GM23338 (cell line): Measurements from ENCODE around the gene C2orf42. TPM values are rescaled to one million over a fixed set of nuclear protein-coding genes. Genes with fewer than 3 reads are reported as not detected.
"Not testable (repeated sequence)": the region's sequence is repeated elsewhere in the genome, so short reads cannot be mapped to it uniquely, and the experiment has no call there.

Experiments
- ATAC-seq: fragments of 200-7000 bp; cut with Tn5 transposase; 3 replicates; pipeline ENCODE4 v1.9.1; 2020
- DNase-seq: peaks from one replicate; pipeline ENCODE4 v3.0.0-alpha.2; 2015; ENCODE audit warnings: low spot score
- H2AFZ ChIP-seq: fragments of 200-600 bp; sonication (generic); 2 replicates; pipeline ENCODE4 v1.8.0; 2016; ENCODE audit warnings: antibody characterized with exemption, mild to moderate bottlenecking, moderate library complexity
- H3F3A ChIP-seq: fragments of 200-600 bp; sonication (generic); replicated peaks from 2 replicates; pipeline ENCODE4 v1.8.0; 2017; ENCODE audit warnings: antibody characterized with exemption, mixed run types, low read depth
- H3K27ac ChIP-seq: fragments of 200-600 bp; sonication (generic); 2 replicates; pipeline ENCODE4 v1.6.1; 2016; ENCODE audit warnings: low read depth
- H3K27me3 ChIP-seq: fragments of 200-600 bp; sonication (generic); 2 replicates; pipeline ENCODE4 v1.8.0; 2016; ENCODE audit warnings: mild to moderate bottlenecking, mixed run types, moderate library complexity; ENCODE audit not compliant: insufficient read depth
- H3K36me3 ChIP-seq: fragments of 200-600 bp; sonication (generic); 2 replicates; pipeline ENCODE4 v1.8.0; 2016; ENCODE audit warnings: mild to moderate bottlenecking; ENCODE audit not compliant: insufficient read depth
- H3K4me1 ChIP-seq: fragments of 200-600 bp; sonication (generic); 2 replicates; pipeline ENCODE4 v1.8.0; 2016; ENCODE audit warnings: mild to moderate bottlenecking, moderate library complexity; ENCODE audit not compliant: insufficient read depth
- H3K4me2 ChIP-seq: fragments of 200-600 bp; sonication (generic); 2 replicates; pipeline ENCODE4 v1.7.1; 2017; ENCODE audit warnings: mixed run types
- H3K4me3 ChIP-seq: fragments of 200-600 bp; sonication (generic); 2 replicates; pipeline ENCODE4 v1.6.1; 2016; ENCODE audit warnings: mixed run types
- H3K79me2 ChIP-seq: fragments of 200-600 bp; sonication (generic); replicated peaks from 2 replicates; pipeline ENCODE4 v1.8.0; 2017; ENCODE audit warnings: mild to moderate bottlenecking; ENCODE audit not compliant: insufficient read depth
- H3K9me2 ChIP-seq: fragments of 200-600 bp; sonication (generic); 2 replicates; pipeline ENCODE4 v1.8.0; 2017; ENCODE audit not compliant: insufficient read depth
- H4K20me1 ChIP-seq: fragments of 200-600 bp; sonication (generic); replicated peaks from 2 replicates; pipeline ENCODE4 v1.8.0; 2017; ENCODE audit warnings: mild to moderate bottlenecking; ENCODE audit not compliant: insufficient read depth
- H3K27ac Mint-ChIP-seq: 2 replicates; pipeline ENCODE4 v1.8.0; 2020; ENCODE audit warnings: inconsistent platforms, mild to moderate bottlenecking, moderate library complexity, mixed read lengths
- H3K27me3 Mint-ChIP-seq: 3 replicates; pipeline ENCODE4 v1.8.0; 2022; ENCODE audit warnings: low read depth, mild to moderate bottlenecking, moderate library complexity, mixed read lengths, inconsistent platforms; ENCODE audit not compliant: insufficient read depth, poor library complexity
- H3K36me3 Mint-ChIP-seq: 3 replicates; pipeline ENCODE4 v1.8.0; 2021; ENCODE audit warnings: low read depth, mild to moderate bottlenecking, inconsistent platforms, moderate library complexity, mixed read lengths
- H3K4me1 Mint-ChIP-seq: 3 replicates; pipeline ENCODE4 v1.8.0; 2020; ENCODE audit warnings: mild to moderate bottlenecking, inconsistent platforms, mixed read lengths
- H3K4me3 Mint-ChIP-seq: 3 replicates; pipeline ENCODE4 v1.8.0; 2021; ENCODE audit warnings: moderate library complexity, mild to moderate bottlenecking, inconsistent platforms, mixed read lengths
- H3K9me3 Mint-ChIP-seq: 3 replicates; pipeline ENCODE4 v1.8.0; 2020; ENCODE audit warnings: moderate library complexity, mild to moderate bottlenecking, inconsistent platforms, mixed read lengths
- CREB1 ChIP-seq: fragments of 250-450 bp; sonication (Bioruptor Pico); IDR thresholded peaks from 2 replicates; pipeline ENCODE4 v1.5.0; 2020; ENCODE audit warnings: low read depth, mild to moderate bottlenecking, moderate library complexity
- CTCF ChIP-seq, 2 experiments: fragments of 200-600 bp in 1 of 2; sonication (generic) in 1 of 2; conservative IDR thresholded peaks; 2 replicates each; pipeline versions ENCODE4 v1.5.1 to v1.6.1; 2016 to 2017; ENCODE audit warnings: antibody characterized with exemption in 2 of 2, low read depth in 2 of 2, mild to moderate bottlenecking in 2 of 2, moderate library complexity in 1 of 2
- EZH2 ChIP-seq: fragments of 200-600 bp; sonication (generic); IDR thresholded peaks from one replicate; pipeline ENCODE4 v1.8.0; 2017; ENCODE audit warnings: antibody characterized with exemption, mild to moderate bottlenecking, low read depth; ENCODE audit not compliant: unreplicated experiment
- EZH2phosphoT487 ChIP-seq: fragments of 200-600 bp; sonication (generic); IDR thresholded peaks from one replicate; pipeline ENCODE4 v1.8.1; 2018; ENCODE audit warnings: antibody characterized with exemption; ENCODE audit not compliant: unreplicated experiment
- JUNB ChIP-seq: IDR thresholded peaks from one replicate; pipeline ENCODE4 v1.6.1; 2016; ENCODE audit warnings: antibody characterized with exemption; ENCODE audit not compliant: unreplicated experiment
- NANOG ChIP-seq: IDR thresholded peaks from 2 replicates; pipeline ENCODE4 v1.6.1; 2016; ENCODE audit warnings: antibody characterized with exemption, borderline replicate concordance
- POLR2AphosphoS5 ChIP-seq: IDR thresholded peaks from 2 replicates; pipeline ENCODE4 v1.6.1; 2016; ENCODE audit warnings: antibody characterized with exemption, low read depth
- REST ChIP-seq: IDR thresholded peaks from one replicate; pipeline ENCODE4 v1.6.1; 2018; ENCODE audit warnings: antibody characterized with exemption; ENCODE audit not compliant: unreplicated experiment
- STAT1 ChIP-seq: IDR thresholded peaks from one replicate; pipeline ENCODE4 v1.6.1; 2016; ENCODE audit warnings: antibody characterized with exemption; ENCODE audit not compliant: unreplicated experiment
- ZNF114 ChIP-seq: fragments of 250-450 bp; sonication (Bioruptor Pico); IDR thresholded peaks from 2 replicates; pipeline ENCODE4 v1.5.0; 2020; ENCODE audit warnings: mild to moderate bottlenecking, moderate library complexity
- ZNF331 ChIP-seq: fragments of 250-450 bp; sonication (Bioruptor Pico); IDR thresholded peaks from 2 replicates; pipeline ENCODE4 v1.5.0; 2020; ENCODE audit warnings: low read depth, mild to moderate bottlenecking, moderate library complexity
- polyA plus RNA-seq: library from polyadenylated mRNA; unstranded; fragments of >200 nt; fragmentation: Nextera tagmentation; extraction: Ambion mirVana; gene quantifications from 2 replicates; pipeline ENCODE4 v1.2.1, GENCODE V29; 2016
- total RNA-seq: library from RNA; depleted of rRNA; stranded (reverse); fragments of >200 nt; shearing (Covaris generic); gene quantifications from 2 replicates; pipeline ENCODE4 v1.2.3, GENCODE V29; 2014

Gene C2orf42
- total and polyA plus RNA-seq, 2 experiments from 2014 or later = 4.3 to 6.9 TPM

DNA sequence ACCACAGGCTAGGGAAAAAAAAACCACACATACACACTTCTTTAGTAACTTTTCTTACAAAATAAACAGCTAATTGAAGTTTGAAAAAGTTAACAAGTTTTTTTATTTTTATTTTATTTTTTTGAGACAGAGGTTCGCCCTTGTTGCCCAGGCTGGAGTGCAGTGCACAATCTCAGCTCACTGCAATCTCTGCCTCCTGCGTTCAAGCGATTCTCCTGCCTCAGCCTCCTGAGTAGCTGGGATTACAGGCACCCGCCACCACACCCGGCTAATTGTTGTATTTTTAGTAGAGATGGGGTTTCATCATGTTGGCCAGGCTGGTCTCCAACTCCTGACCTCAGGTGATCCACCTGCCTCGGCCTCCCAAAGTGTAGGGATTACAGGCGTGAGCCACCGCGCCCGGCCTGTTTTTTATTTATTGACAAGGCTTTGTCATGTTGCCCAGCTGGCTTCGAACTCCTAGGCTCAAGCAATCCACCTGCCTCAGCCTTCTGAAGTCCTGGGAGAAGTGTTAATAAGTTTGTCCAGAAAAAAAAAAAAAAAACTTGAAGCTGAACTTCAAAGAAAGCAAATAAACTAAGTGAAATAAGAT, 21.1 kb downstream of the C2orf42 start:
- not testable (repeated sequence) for H2AFZ ChIP-seq
- H3K36me3 Mint-ChIP-seq = peaks cover 45% of the 10 kb centered on the region

DNA sequence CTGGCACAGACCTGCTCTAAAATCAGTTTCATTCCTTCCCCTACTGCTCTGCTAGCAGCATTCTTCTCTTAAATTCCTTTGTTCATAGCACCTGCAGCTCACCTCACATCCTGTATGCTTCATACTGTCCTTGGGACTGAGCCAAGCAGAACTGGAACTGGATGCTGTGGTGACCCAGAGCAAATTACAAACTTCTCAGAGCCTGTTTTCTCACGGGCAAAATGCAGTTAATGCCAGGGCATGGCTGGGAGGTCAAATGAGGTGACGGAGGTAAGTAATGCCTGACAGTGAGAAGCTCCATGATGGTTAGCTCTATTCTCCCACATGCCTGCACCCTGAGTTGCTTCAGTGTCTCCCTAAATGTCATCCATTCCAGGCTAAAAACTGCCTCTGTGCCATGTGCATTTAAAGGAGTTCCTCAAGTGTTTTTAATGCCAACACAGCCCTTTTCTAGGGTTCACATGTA, 29.7 kb downstream of the C2orf42 start:
- no peaks in the 10 kb centered on the region for H3K9me3 Mint-ChIP-seq
- H3K9me2 ChIP-seq = no peaks in the 10 kb centered on the region
- DNase-seq (peak; percentile 41), ATAC-seq (peak; percentile 72)
- H3K36me3 ChIP-seq = peaks cover 9% of the 10 kb centered on the region; the same call in 1 of the 2 replicates
- H3K4me3 ChIP-seq = no peak overlapping the region
- H3K27me3 ChIP-seq = no peaks in the 10 kb centered on the region
- peaks cover 2% of the 10 kb centered on the region for H3K27me3 Mint-ChIP-seq
- no peaks in the 10 kb centered on the region for H3K4me1 ChIP-seq
- no peak overlapping the region for H2AFZ ChIP-seq
- H3K79me2 ChIP-seq = no peaks in the 10 kb centered on the region
- H4K20me1 ChIP-seq = no peaks in the 10 kb centered on the region
- H3K4me1 Mint-ChIP-seq = peaks cover 3% of the 10 kb centered on the region; the same call in 2 of the 3 replicates
- peak overlapping the region; percentile 63; the same call in 1 of the 2 replicates for H3K27ac ChIP-seq
- peak overlapping the region; percentile 6 for H3K27ac Mint-ChIP-seq
- H3K4me2 ChIP-seq = no peak overlapping the region
- no peak overlapping the region for H3K4me3 Mint-ChIP-seq
- no peaks in the 10 kb centered on the region for H3F3A ChIP-seq
- peaks cover 25% of the 10 kb centered on the region for H3K36me3 Mint-ChIP-seq
- no peak for TF ChIP-seq CREB1
- no peak for TF ChIP-seq ZNF114 (CRISPR knock-in tag)
- no peak for TF ChIP-seq NANOG
- TF ChIP-seq JUNB = no peak
- no peak for TF ChIP-seq STAT1
- no peak for TF ChIP-seq EZH2
- no peak for TF ChIP-seq POLR2AphosphoS5
- TF ChIP-seq EZH2phosphoT487 = no peak
- TF ChIP-seq CTCF (conservative IDR thresholded peaks at IDR 0.05; ENCODE audit: low read depth in 2 of 2) = no peak
- no peak for TF ChIP-seq ZNF331
- TF ChIP-seq REST = no peak

More for the DNA sequence above, 21.1 kb downstream of the C2orf42 start:
- not testable (repeated sequence) for H3K27me3 ChIP-seq, H3K27ac Mint-ChIP-seq, H3K4me2 ChIP-seq, H3K4me3 ChIP-seq, H3K4me1 Mint-ChIP-seq, ATAC-seq, H4K20me1 ChIP-seq, H3K9me2 ChIP-seq, H3K4me1 ChIP-seq, H3F3A ChIP-seq, H3K79me2 ChIP-seq, H3K4me3 Mint-ChIP-seq, H3K27me3 Mint-ChIP-seq, H3K36me3 ChIP-seq, H3K9me3 Mint-ChIP-seq, DNase-seq
- peak overlapping the region; percentile 45; the same call in 1 of the 2 replicates for H3K27ac ChIP-seq
